WTC11 (cell line): Measurements from ENCODE around the gene APPL1.

Experiments used
- CBFB ChIP-seq: sonication (generic); formaldehyde crosslinking; IDR thresholded peaks from 2 replicates; pipeline ENCODE4 v1.8.1; 2022; ENCODE audit warnings: mild to moderate bottlenecking, low read depth, missing genetic modification reagents
- CREB1 ChIP-seq: sonication (generic); formaldehyde crosslinking; IDR thresholded peaks from 2 replicates; pipeline ENCODE4 v1.8.0; 2023; ENCODE audit warnings: mild to moderate bottlenecking, missing genetic modification reagents
- ELF4 ChIP-seq: sonication (generic); formaldehyde crosslinking; IDR thresholded peaks from 2 replicates; pipeline ENCODE4 v1.8.1; 2022; ENCODE audit warnings: low read depth, mild to moderate bottlenecking, moderate library complexity, missing genetic modification reagents
- ESRRA ChIP-seq: sonication (generic); formaldehyde crosslinking; IDR thresholded peaks from 2 replicates; pipeline ENCODE4 v1.8.1; 2022; ENCODE audit warnings: mild to moderate bottlenecking, missing genetic modification reagents, borderline replicate concordance
- MYBL2 ChIP-seq: sonication (generic); formaldehyde crosslinking; IDR thresholded peaks from 2 replicates; pipeline ENCODE4 v1.8.1; 2023; ENCODE audit warnings: mild to moderate bottlenecking, moderate library complexity, missing genetic modification reagents
- NR1H2 ChIP-seq: sonication (generic); formaldehyde crosslinking; IDR thresholded peaks from 2 replicates; pipeline ENCODE4 v1.9.0; 2021; ENCODE audit warnings: mild to moderate bottlenecking, moderate library complexity, missing genetic modification reagents
- NR3C1 ChIP-seq: sonication (generic); formaldehyde crosslinking; conservative IDR thresholded peaks from 2 replicates; pipeline ENCODE4 v1.8.1; 2023; ENCODE audit warnings: low read depth, mild to moderate bottlenecking, missing genetic modification reagents
- TEAD4 ChIP-seq: sonication (generic); formaldehyde crosslinking; IDR thresholded peaks from 2 replicates; pipeline ENCODE4 v1.8.0; 2022; ENCODE audit warnings: mild to moderate bottlenecking, missing genetic modification reagents
- TF ChIP-seq, protein P1 (sequence below): fragments of 200-600 bp; IDR thresholded peaks from 2 replicates; pipeline ENCODE4 v1.8.0; 2022; ENCODE audit warnings: antibody characterized with exemption
- TF ChIP-seq, protein P2 (sequence below): sonication (generic); formaldehyde crosslinking; IDR thresholded peaks from 2 replicates; pipeline ENCODE4 v1.8.0; 2022; ENCODE audit warnings: mild to moderate bottlenecking, missing genetic modification reagents
- TF ChIP-seq, protein P3 (sequence below): sonication (generic); formaldehyde crosslinking; IDR thresholded peaks from 2 replicates; pipeline ENCODE4 v1.8.1; 2023; ENCODE audit warnings: mild to moderate bottlenecking, missing genetic modification reagents, moderate library complexity

DNA sequence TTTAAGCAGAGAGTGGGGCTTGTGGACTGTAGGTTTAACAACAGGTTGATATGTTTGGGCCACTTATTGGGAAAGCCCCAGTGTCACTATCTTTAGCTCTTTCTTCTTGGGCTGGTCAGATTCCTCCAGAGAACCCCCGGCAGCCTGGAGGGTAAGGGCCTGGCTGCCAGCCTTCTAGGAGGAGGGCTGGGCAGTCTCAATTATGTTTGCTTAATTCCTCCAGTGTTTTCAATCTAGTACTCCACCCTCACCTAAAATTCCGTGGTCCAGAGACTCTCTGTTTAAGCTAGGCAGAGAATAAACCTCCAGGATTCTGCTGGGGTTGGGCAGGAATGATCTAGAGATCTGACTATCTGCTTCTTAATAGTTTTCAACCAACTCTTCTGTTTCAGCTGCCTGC is 59.7 kb downstream of the APPL1 start:
- TF ChIP-seq, protein P1, sequence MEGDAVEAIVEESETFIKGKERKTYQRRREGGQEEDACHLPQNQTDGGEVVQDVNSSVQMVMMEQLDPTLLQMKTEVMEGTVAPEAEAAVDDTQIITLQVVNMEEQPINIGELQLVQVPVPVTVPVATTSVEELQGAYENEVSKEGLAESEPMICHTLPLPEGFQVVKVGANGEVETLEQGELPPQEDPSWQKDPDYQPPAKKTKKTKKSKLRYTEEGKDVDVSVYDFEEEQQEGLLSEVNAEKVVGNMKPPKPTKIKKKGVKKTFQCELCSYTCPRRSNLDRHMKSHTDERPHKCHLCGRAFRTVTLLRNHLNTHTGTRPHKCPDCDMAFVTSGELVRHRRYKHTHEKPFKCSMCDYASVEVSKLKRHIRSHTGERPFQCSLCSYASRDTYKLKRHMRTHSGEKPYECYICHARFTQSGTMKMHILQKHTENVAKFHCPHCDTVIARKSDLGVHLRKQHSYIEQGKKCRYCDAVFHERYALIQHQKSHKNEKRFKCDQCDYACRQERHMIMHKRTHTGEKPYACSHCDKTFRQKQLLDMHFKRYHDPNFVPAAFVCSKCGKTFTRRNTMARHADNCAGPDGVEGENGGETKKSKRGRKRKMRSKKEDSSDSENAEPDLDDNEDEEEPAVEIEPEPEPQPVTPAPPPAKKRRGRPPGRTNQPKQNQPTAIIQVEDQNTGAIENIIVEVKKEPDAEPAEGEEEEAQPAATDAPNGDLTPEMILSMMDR: no peak
- TF ChIP-seq NR1H2 (CRISPR knock-in tag): no peak
- TF ChIP-seq ESRRA (CRISPR knock-in tag): no peak
- no peak for TF ChIP-seq CBFB (CRISPR knock-in tag)
- TF ChIP-seq TEAD4 (CRISPR knock-in tag): no peak
- TF ChIP-seq NR3C1 (CRISPR knock-in tag): no peak
- TF ChIP-seq CREB1: no peak
- TF ChIP-seq, protein P2, sequence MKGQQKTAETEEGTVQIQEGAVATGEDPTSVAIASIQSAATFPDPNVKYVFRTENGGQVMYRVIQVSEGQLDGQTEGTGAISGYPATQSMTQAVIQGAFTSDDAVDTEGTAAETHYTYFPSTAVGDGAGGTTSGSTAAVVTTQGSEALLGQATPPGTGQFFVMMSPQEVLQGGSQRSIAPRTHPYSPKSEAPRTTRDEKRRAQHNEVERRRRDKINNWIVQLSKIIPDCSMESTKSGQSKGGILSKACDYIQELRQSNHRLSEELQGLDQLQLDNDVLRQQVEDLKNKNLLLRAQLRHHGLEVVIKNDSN (CRISPR knock-in tag): no peak
- no peak for TF ChIP-seq ELF4 (CRISPR knock-in tag)
- TF ChIP-seq, protein P3, sequence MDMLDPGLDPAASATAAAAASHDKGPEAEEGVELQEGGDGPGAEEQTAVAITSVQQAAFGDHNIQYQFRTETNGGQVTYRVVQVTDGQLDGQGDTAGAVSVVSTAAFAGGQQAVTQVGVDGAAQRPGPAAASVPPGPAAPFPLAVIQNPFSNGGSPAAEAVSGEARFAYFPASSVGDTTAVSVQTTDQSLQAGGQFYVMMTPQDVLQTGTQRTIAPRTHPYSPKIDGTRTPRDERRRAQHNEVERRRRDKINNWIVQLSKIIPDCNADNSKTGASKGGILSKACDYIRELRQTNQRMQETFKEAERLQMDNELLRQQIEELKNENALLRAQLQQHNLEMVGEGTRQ (CRISPR knock-in tag): no peak
- no peak for TF ChIP-seq MYBL2 (CRISPR knock-in tag)
